GM12878 (cell line): ENCODE measurements around the gene OCA2. TPM values are rescaled to one million over a fixed set of nuclear protein-coding genes. Genes with fewer than 3 reads are reported as not detected.

Experiments
- ATAC-seq: fragments of 200-7000 bp; cut with Tn5 transposase; 3 replicates; pipeline ENCODE4 v1.9.1; 2020; ENCODE audit warnings: mild to moderate bottlenecking, moderate library complexity
- BruUV-seq: library from RNA; stranded (reverse); fragments of 400-500 nt; replicated peaks from 2 replicates; lab custom pipeline; 2021; lab: Mats Ljungman, UMichigan
- CTCF ChIA-PET: fragments of 300-600 bp; sonication (Branson Sonifier 250); formaldehyde crosslinking; extraction: SDS; loops from one replicate; lab custom pipeline; 2021; ENCODE audit warnings: inconsistent platforms; lab: Yijun Ruan, JAX
- POLR2A ChIA-PET: fragments of 350-600 bp; formaldehyde crosslinking; extraction: SDS; loops from one replicate; lab custom pipeline; 2021; ENCODE audit warnings: inconsistent platforms; lab: Charles Lee
- RAD21 ChIA-PET: fragments of 300-600 bp; sonication (Branson Sonifier 250); formaldehyde crosslinking; loops from one replicate; lab custom pipeline; 2023; ENCODE audit warnings: antibody characterized with exemption; ENCODE audit not compliant: unreplicated experiment; lab: Charles Lee
- SMC1A ChIA-PET: fragments of 300-600 bp; sonication (Branson Sonifier 250); formaldehyde crosslinking; loops from one replicate; lab custom pipeline; 2023; ENCODE audit not compliant: unreplicated experiment, uncharacterized antibody; lab: Charles Lee
- DNase-seq: peaks from one replicate; pipeline ENCODE4 v3.0.0-alpha.2; 2011; ENCODE audit warnings: low read depth, low spot score
- FAIRE-seq: peaks from 3 replicates; lab custom pipeline; 2011; peaks lifted over from hg19 to GRCh38; lab: Jason Lieb, UNC
- H2AFZ ChIP-seq: 2 replicates; pipeline ENCODE4 v1.6.0; 2011; ENCODE audit warnings: low read depth, low read length, control low read depth; ENCODE audit not compliant: control insufficient read depth
- H3K27ac ChIP-seq: 2 replicates; pipeline ENCODE4 v1.5.1; 2011; ENCODE audit warnings: control low read depth; ENCODE audit not compliant: control insufficient read depth, insufficient read depth
- H3K27me3 ChIP-seq, 2 experiments: replicated peaks in 1 of 2; 2 replicates each; pipeline versions ENCODE4 v1.6.0 to v1.6.1; 2011; ENCODE audit warnings: low read length in 1 of 2; ENCODE audit not compliant: control insufficient read depth in 2 of 2, insufficient read depth in 2 of 2
- H3K36me3 ChIP-seq, 2 experiments: 2 replicates each; pipeline ENCODE4 v1.5.1; 2011; ENCODE audit warnings: low read length in 1 of 2; ENCODE audit not compliant: control insufficient read depth in 2 of 2, insufficient read depth in 2 of 2
- H3K4me1 ChIP-seq: 2 replicates; pipeline ENCODE4 v1.6.1; 2011; ENCODE audit warnings: mild to moderate bottlenecking, low read length, moderate library complexity, mixed read lengths; ENCODE audit not compliant: control insufficient read depth, insufficient read depth
- H3K4me2 ChIP-seq: 2 replicates; pipeline ENCODE4 v1.6.0; 2011; ENCODE audit warnings: control low read depth; ENCODE audit not compliant: control insufficient read depth, insufficient read depth
- H3K4me3 ChIP-seq: fragments of 200-600 bp; sonication (generic); 2 replicates; pipeline ENCODE4 v1.5.1; 2016
- H3K79me2 ChIP-seq: 2 replicates; pipeline ENCODE4 v1.6.0; 2011; ENCODE audit warnings: low read length; ENCODE audit not compliant: control insufficient read depth, insufficient read depth
- H3K9ac ChIP-seq: 2 replicates; pipeline ENCODE4 v1.8.0; 2011; ENCODE audit warnings: low read length, control low read depth, mixed read lengths; ENCODE audit not compliant: control insufficient read depth, insufficient read depth
- H3K9me3 ChIP-seq: replicated peaks from 3 replicates; pipeline ENCODE4 v1.5.1; 2011; ENCODE audit warnings: mild to moderate bottlenecking, low read length; ENCODE audit not compliant: control insufficient read depth, insufficient read depth
- H4K20me1 ChIP-seq: 2 replicates; pipeline ENCODE4 v1.6.0; 2011; ENCODE audit not compliant: control insufficient read depth, insufficient read depth
- BACH1 ChIP-seq: fragments of 450-650 bp; IDR thresholded peaks from 2 replicates; pipeline ENCODE4 v1.6.1; 2017; ENCODE audit warnings: mild to moderate bottlenecking, borderline replicate concordance
- BHLHE40 ChIP-seq, 2 experiments: fragments of 450-650 bp in 1 of 2; IDR thresholded peaks; 2 replicates each; pipeline ENCODE4 v1.6.1; 2011 to 2017; ENCODE audit warnings: low read depth in 2 of 2, borderline replicate concordance in 1 of 2, improper control_type of control experiment in 1 of 2, low read length in 1 of 2, mild to moderate bottlenecking in 1 of 2
- CREB1 ChIP-seq: IDR thresholded peaks from 2 replicates; pipeline ENCODE4 v1.6.1; 2012; ENCODE audit warnings: low read depth, mild to moderate bottlenecking, inconsistent platforms
- E2F4 ChIP-seq: IDR thresholded peaks from 2 replicates; pipeline ENCODE4 v1.6.1; 2012; ENCODE audit warnings: low read depth, low read length, improper control_type of control experiment
- FOXK2 ChIP-seq: fragments of 450-650 bp; IDR thresholded peaks from 2 replicates; pipeline ENCODE4 v1.6.1; 2017; ENCODE audit warnings: mild to moderate bottlenecking, moderate library complexity
- HCFC1 ChIP-seq: fragments of 150-350 bp; IDR thresholded peaks from 2 replicates; pipeline ENCODE4 v1.6.1; 2014; ENCODE audit warnings: low read length
- MTA2 ChIP-seq: fragments of 450-650 bp; IDR thresholded peaks from 2 replicates; pipeline ENCODE4 v1.6.1; 2016; ENCODE audit warnings: low read depth, mild to moderate bottlenecking, moderate library complexity
- PAX8 ChIP-seq: fragments of 450-650 bp; IDR thresholded peaks from 2 replicates; pipeline ENCODE4 v1.6.1; 2017; ENCODE audit warnings: mild to moderate bottlenecking, moderate library complexity
- RCOR1 ChIP-seq: conservative IDR thresholded peaks from 2 replicates; pipeline ENCODE4 v1.6.1; 2012; ENCODE audit warnings: low read depth, low read length, improper control_type of control experiment
- RUNX3 ChIP-seq: IDR thresholded peaks from 2 replicates; pipeline ENCODE4 v1.6.1; 2012; ENCODE audit warnings: low read length, inconsistent platforms
- TCF7 ChIP-seq: IDR thresholded peaks from 2 replicates; pipeline ENCODE4 v1.6.1; 2014; ENCODE audit warnings: antibody characterized with exemption, borderline replicate concordance
- WGBS: methylation state at CpG from one replicate; pipeline ENCODE4 v1.1.6; 2016; ENCODE audit warnings: low lambda C conversion rate; ENCODE audit not compliant: insufficient replicate concordance, insufficient coverage; ENCODE audit errors: missing lambda C conversion rate; 5-methylcytosine and 5-hydroxymethylcytosine counted together
- in situ Hi-C: fragments of 300-500 bp; cut with MboI; formaldehyde crosslinking; loops from 9 replicates; pipeline ENCODE4 v1.14.3; 2018; ENCODE audit warnings: mixed read lengths
- intact Hi-C: fragments of 100-400 bp; cut with micrococcal nuclease; formaldehyde crosslinking; loops from one replicate; pipeline ENCODE4 v1.14.2; 2022; ENCODE audit not compliant: unreplicated experiment
- polyA plus RNA-seq, 11 experiments: library from polyadenylated mRNA; depleted of rRNA in 4 of 11; unstranded in 6 of 11; stranded (reverse) in 5 of 11; fragments of >200 nt; fragmentation: Nextera tagmentation in 4 of 11; fragmentation: Illumina TruSeq in 1 of 11; extraction: Ambion mirVana in 4 of 11; extraction: Trizol in 1 of 11; gene quantifications; 1 replicate in 1 of 11; 2 replicates in 10 of 11; pipeline versions ENCODE4 v1.2.1 to v1.2.3, GENCODE V29; 2011 to 2016; ENCODE audit warnings: inconsistent platforms in 2 of 11, missing spikeins in 2 of 11, low read depth in 1 of 11
- total RNA-seq, 4 experiments: library from RNA; depleted of rRNA in 3 of 4; stranded (reverse); fragments of >200 nt in 3 of 4; fragmentation: Illumina TruSeq in 1 of 4; extraction: Trizol in 1 of 4; gene quantifications; 2 replicates each; pipeline versions ENCODE4 v1.2.1 to v1.2.3, GENCODE V29; 2013 to 2021
- TF ChIP-seq, protein P1 (sequence below): fragments of 150-350 bp; IDR thresholded peaks from 2 replicates; pipeline ENCODE4 v1.6.1; 2014; ENCODE audit warnings: mild to moderate bottlenecking, low read depth, low read length
- TF ChIP-seq, protein P2 (sequence below): fragments of 450-650 bp; IDR thresholded peaks from 2 replicates; pipeline ENCODE4 v1.6.1; 2016; ENCODE audit warnings: mild to moderate bottlenecking, moderate library complexity, borderline replicate concordance

OCA2 gene
- total and polyA plus RNA-seq, 10 of the 15 experiments (the other 5 are each of a cell fraction or from before 2014, with no cell fraction given): 0.04 to 1.8 TPM; not detected in 8

- no peak for ATAC-seq
- no peak overlapping the region for H3K9ac ChIP-seq
- FAIRE-seq: no peak
- TF ChIP-seq, protein P1, sequence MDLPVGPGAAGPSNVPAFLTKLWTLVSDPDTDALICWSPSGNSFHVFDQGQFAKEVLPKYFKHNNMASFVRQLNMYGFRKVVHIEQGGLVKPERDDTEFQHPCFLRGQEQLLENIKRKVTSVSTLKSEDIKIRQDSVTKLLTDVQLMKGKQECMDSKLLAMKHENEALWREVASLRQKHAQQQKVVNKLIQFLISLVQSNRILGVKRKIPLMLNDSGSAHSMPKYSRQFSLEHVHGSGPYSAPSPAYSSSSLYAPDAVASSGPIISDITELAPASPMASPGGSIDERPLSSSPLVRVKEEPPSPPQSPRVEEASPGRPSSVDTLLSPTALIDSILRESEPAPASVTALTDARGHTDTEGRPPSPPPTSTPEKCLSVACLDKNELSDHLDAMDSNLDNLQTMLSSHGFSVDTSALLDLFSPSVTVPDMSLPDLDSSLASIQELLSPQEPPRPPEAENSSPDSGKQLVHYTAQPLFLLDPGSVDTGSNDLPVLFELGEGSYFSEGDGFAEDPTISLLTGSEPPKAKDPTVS: no peak
- TF ChIP-seq, protein P2, sequence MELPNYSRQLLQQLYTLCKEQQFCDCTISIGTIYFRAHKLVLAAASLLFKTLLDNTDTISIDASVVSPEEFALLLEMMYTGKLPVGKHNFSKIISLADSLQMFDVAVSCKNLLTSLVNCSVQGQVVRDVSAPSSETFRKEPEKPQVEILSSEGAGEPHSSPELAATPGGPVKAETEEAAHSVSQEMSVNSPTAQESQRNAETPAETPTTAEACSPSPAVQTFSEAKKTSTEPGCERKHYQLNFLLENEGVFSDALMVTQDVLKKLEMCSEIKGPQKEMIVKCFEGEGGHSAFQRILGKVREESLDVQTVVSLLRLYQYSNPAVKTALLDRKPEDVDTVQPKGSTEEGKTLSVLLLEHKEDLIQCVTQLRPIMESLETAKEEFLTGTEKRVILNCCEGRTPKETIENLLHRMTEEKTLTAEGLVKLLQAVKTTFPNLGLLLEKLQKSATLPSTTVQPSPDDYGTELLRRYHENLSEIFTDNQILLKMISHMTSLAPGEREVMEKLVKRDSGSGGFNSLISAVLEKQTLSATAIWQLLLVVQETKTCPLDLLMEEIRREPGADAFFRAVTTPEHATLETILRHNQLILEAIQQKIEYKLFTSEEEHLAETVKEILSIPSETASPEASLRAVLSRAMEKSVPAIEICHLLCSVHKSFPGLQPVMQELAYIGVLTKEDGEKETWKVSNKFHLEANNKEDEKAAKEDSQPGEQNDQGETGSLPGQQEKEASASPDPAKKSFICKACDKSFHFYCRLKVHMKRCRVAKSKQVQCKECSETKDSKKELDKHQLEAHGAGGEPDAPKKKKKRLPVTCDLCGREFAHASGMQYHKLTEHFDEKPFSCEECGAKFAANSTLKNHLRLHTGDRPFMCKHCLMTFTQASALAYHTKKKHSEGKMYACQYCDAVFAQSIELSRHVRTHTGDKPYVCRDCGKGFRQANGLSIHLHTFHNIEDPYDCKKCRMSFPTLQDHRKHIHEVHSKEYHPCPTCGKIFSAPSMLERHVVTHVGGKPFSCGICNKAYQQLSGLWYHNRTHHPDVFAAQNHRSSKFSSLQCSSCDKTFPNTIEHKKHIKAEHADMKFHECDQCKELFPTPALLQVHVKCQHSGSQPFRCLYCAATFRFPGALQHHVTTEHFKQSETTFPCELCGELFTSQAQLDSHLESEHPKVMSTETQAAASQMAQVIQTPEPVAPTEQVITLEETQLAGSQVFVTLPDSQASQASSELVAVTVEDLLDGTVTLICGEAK: no peak
- TF ChIP-seq MTA2: no peak
- no peak for TF ChIP-seq PAX8
- no peak for TF ChIP-seq BHLHE40 (IDR thresholded peaks at IDR 0.05; ENCODE audit: borderline replicate concordance in 1 of 2, low read depth in 2 of 2, low read length in 1 of 2)
- no peak for TF ChIP-seq FOXK2
- no peak for TF ChIP-seq RUNX3
- no peak for TF ChIP-seq RCOR1
- TF ChIP-seq HCFC1: no peak
- TF ChIP-seq CREB1: no peak
- TF ChIP-seq E2F4: no peak
- no peak for TF ChIP-seq TCF7
- TF ChIP-seq BACH1: no peak
- no peaks in the 10 kb centered on the region for H3K4me1 ChIP-seq
- H3K36me3 ChIP-seq: no peaks in the 10 kb centered on the region
- ChIA-PET SMC1A (no interaction called here), CTCF (interaction anchor here (0.6 kb wide), 1 partner anchor 1130 kb away, joined by 3 read pairs; no protein-coding TSS in a partner anchor), POLR2A (no interaction called here), RAD21 (interaction anchor here (0.8 kb wide), 1 partner anchor 242 kb away, joined by 3 read pairs; no protein-coding TSS in a partner anchor)
- DNase-seq: no peak
- no peaks in the 10 kb centered on the region for H3K27me3 ChIP-seq
- in situ Hi-C loops (no loop called here), intact Hi-C loops (no loop called here)
- H3K9me3 ChIP-seq: no peaks in the 10 kb centered on the region; the same call in 2 of the 3 replicates
- no peak overlapping the region for H2AFZ ChIP-seq
- H4K20me1 ChIP-seq: no peaks in the 10 kb centered on the region
- H3K79me2 ChIP-seq: no peaks in the 10 kb centered on the region
- H3K27ac ChIP-seq: no peak overlapping the region
- BruUV-seq: no TSS peak
- WGBS: 47% methylated on average over 6 of the region's 6 CpGs
- H3K4me3 ChIP-seq: no peak overlapping the region
- no peak overlapping the region for H3K4me2 ChIP-seq
These were observed 78.5 kb downstream of the OCA2 start for GRCh38 chr15:28020644-28021043.
